ENCODE results near the gene TRPC4.

DNA sequence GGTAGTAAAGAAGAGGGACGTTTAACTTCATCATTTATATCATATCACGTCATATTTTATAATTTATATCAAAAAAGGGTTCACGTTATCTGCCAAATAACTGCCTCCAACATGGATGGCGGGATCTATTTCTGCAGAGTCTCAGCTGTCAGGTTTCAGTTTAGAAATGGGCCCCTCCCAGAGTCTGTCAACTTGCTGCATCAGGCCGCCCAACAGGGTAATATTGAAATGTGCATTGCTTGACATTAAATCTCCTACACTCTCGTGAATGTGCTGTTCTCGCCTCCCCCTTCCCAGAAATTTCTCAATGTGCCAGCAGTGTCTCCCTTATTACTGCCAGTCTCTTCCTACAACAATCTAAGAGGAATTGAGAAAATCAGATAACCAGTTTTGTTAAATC, 96.9 kb downstream of the TRPC4 start:
- TF ChIP-seq, protein P1, sequence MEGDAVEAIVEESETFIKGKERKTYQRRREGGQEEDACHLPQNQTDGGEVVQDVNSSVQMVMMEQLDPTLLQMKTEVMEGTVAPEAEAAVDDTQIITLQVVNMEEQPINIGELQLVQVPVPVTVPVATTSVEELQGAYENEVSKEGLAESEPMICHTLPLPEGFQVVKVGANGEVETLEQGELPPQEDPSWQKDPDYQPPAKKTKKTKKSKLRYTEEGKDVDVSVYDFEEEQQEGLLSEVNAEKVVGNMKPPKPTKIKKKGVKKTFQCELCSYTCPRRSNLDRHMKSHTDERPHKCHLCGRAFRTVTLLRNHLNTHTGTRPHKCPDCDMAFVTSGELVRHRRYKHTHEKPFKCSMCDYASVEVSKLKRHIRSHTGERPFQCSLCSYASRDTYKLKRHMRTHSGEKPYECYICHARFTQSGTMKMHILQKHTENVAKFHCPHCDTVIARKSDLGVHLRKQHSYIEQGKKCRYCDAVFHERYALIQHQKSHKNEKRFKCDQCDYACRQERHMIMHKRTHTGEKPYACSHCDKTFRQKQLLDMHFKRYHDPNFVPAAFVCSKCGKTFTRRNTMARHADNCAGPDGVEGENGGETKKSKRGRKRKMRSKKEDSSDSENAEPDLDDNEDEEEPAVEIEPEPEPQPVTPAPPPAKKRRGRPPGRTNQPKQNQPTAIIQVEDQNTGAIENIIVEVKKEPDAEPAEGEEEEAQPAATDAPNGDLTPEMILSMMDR (conservative IDR thresholded peaks at IDR 0.05; ENCODE audit: low read length): no peak
- no peak for TF ChIP-seq EZH2phosphoT487 (IDR thresholded peaks at IDR 0.05; ENCODE audit: borderline replicate concordance, low read depth, low read length)

Measured in OCI-LY7 (cell line).